Mesendoderm (in vitro differentiated cells): ENCODE data around the gene SCGB1D1.

Source experiments
- DNase-seq: peaks from one replicate; pipeline ENCODE4 v3.0.0; 2013
- H2AK5ac ChIP-seq: 2 replicates; pipeline ENCODE4 v1.6.1; 2013; ENCODE audit warnings: low read length, inconsistent platforms
- H2BK120ac ChIP-seq: 2 replicates; pipeline ENCODE4 v1.6.1; 2013; ENCODE audit warnings: low read depth, mild to moderate bottlenecking, low read length, moderate library complexity, mixed read lengths
- H2BK15ac ChIP-seq: replicated peaks from 2 replicates; pipeline ENCODE4 v1.6.1; 2013; ENCODE audit warnings: low read depth, mild to moderate bottlenecking, moderate library complexity
- H2BK5ac ChIP-seq: 2 replicates; pipeline ENCODE4 v1.6.1; 2013; ENCODE audit warnings: low read length, inconsistent platforms
- H3K18ac ChIP-seq: 2 replicates; pipeline ENCODE4 v1.6.1; 2013; ENCODE audit warnings: mild to moderate bottlenecking, low read length, mixed read lengths
- H3K23ac ChIP-seq: one replicate; pipeline ENCODE4 v1.6.1; 2013; ENCODE audit warnings: low read length
- H3K27ac ChIP-seq: 2 replicates; pipeline ENCODE4 v1.5.1; 2013; ENCODE audit warnings: low read depth, mild to moderate bottlenecking, inconsistent platforms, low read length, moderate library complexity
- H3K27me3 ChIP-seq: 2 replicates; pipeline ENCODE4 v1.6.1; 2013; ENCODE audit warnings: low read length, control low read depth, mild to moderate bottlenecking, inconsistent platforms; ENCODE audit not compliant: insufficient read depth, poor library complexity
- H3K36me3 ChIP-seq: 2 replicates; pipeline ENCODE4 v1.6.1; 2013; ENCODE audit warnings: low read length, inconsistent platforms; ENCODE audit not compliant: control insufficient read depth, insufficient read depth
- H3K4ac ChIP-seq: one replicate; pipeline ENCODE4 v1.6.1; 2013; ENCODE audit warnings: low read depth, mild to moderate bottlenecking, low read length, moderate library complexity
- H3K4me1 ChIP-seq: 2 replicates; pipeline ENCODE4 v1.6.1; 2013; ENCODE audit warnings: low read depth, low read length, inconsistent platforms; ENCODE audit not compliant: control insufficient read depth
- H3K4me2 ChIP-seq: 2 replicates; pipeline ENCODE4 v1.6.1; 2013; ENCODE audit warnings: low read length
- H3K4me3 ChIP-seq: 2 replicates; pipeline ENCODE4 v1.5.1; 2013; ENCODE audit warnings: mild to moderate bottlenecking, low read length
- H3K56ac ChIP-seq: one replicate; pipeline ENCODE4 v1.6.1; 2013; ENCODE audit warnings: low read length
- H3K79me1 ChIP-seq: 2 replicates; pipeline ENCODE4 v1.6.1; 2013; ENCODE audit warnings: low read length, inconsistent platforms
- H3K79me2 ChIP-seq: 2 replicates; pipeline ENCODE4 v1.6.1; 2013; ENCODE audit warnings: mild to moderate bottlenecking, low read length; ENCODE audit not compliant: control insufficient read depth, insufficient read depth
- H3K9ac ChIP-seq: 2 replicates; pipeline ENCODE4 v1.6.1; 2013; ENCODE audit warnings: low read length, inconsistent platforms
- H4K5ac ChIP-seq: one replicate; pipeline ENCODE4 v1.6.1; 2013; ENCODE audit warnings: low read length
- H4K8ac ChIP-seq: one replicate; pipeline ENCODE4 v1.6.1; 2013; ENCODE audit warnings: low read depth, mild to moderate bottlenecking, control low read depth, low read length, moderate library complexity
- WGBS: extraction: QIAGEN DNeasy Blood & Tissue Kit; methylation state at CpG from one replicate; pipeline ENCODE4 v1.1.7; 2013; ENCODE audit warnings: low lambda C conversion rate, missing lambda C conversion rate; ENCODE audit not compliant: insufficient coverage; ENCODE audit errors: extremely low coverage; 5-methylcytosine and 5-hydroxymethylcytosine counted together

The SCGB1D1 gene

DNA sequence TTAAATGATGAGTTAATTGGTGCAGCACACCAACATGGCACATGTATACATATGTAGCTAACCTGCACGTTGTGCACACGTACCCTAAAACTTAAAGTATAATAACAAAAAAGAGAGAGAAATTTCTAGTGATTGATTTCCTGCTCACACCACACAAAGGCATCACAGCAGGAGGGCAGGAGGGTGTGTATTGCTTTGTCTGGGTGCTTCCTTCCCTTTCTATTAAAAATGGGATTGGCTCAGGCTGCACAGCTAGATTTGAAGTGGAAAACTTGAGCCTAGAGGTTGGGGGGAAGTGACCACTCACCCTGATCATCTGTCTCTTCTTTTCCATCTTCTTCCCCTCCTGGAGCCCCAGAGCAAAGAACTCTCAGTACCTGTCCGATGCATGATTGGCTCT, 51.1 kb downstream of the SCGB1D1 start:
- Histone ChIP-seq H3K27ac (no peak overlapping the region), H3K27me3 (no peaks in the 10 kb centered on the region), H3K4me1 (no peaks in the 10 kb centered on the region), H4K8ac (no peak overlapping the region), H2AK5ac (no peak overlapping the region), H3K4me2 (no peak overlapping the region), H2BK5ac (no peak overlapping the region), H3K79me2 (no peaks in the 10 kb centered on the region), H4K5ac (no peak overlapping the region), H2BK15ac (no peak overlapping the region), H3K79me1 (no peaks in the 10 kb centered on the region), H3K56ac (no peak overlapping the region), H3K23ac (no peak overlapping the region), H3K4me3 (no peak overlapping the region), H3K18ac (no peak overlapping the region), H3K4ac (no peak overlapping the region), H2BK120ac (no peak overlapping the region), H3K9ac (no peak overlapping the region), H3K36me3 (no peaks in the 10 kb centered on the region)
- no CpG with 5 or more reads among the region's 3 CpGs for WGBS
- no peak for DNase-seq

DNA sequence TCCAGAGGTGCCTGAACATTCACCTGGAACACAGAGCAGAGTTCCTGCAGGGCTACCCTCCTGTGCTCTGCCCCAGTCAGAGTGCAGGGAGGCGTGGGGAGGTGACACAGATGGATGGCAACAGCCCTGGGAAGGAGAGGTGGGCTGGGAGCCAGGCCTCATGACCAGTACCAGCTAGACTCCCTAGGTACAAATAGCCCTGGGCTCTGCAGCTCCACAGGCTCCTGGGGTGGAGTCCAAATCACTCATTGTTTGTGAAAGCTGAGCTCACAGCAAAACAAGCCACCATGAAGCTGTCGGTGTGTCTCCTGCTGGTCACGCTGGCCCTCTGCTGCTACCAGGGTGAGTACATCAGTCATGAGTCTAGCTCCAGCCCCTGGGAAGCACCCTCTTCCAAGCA, 52.0 kb downstream of the SCGB1D1 start, which contains the start of gene SCGB1D2:
Gene SCGB1D2 (plus strand): TSS at position 219 of the 400 bp plus-strand sequence. CDS start 69 bp downstream, at position 288.
- H3K4me2 ChIP-seq, result no peak within 1 kb of the TSS

More for the DNA sequence above, 52.0 kb downstream of the SCGB1D1 start, which contains the start of gene SCGB1D2:
- H3K56ac ChIP-seq, result no peak within 1 kb of the TSS
- WGBS, result no CpG with 5 or more reads among the region's 3 CpGs
- peak; percentile 78 for DNase-seq
- H4K5ac ChIP-seq, result no peak within 1 kb of the TSS
- no peaks in the 10 kb centered on the region for H3K36me3 ChIP-seq
- H3K27ac ChIP-seq, result no peak within 1 kb of the TSS
- no peak within 1 kb of the TSS for H3K9ac ChIP-seq
- no peaks in the 10 kb centered on the region for H3K27me3 ChIP-seq
- H3K79me1 ChIP-seq, result no peaks in the 10 kb centered on the region
- no peaks in the 10 kb centered on the region for H3K79me2 ChIP-seq
- H3K4ac ChIP-seq, result no peak within 1 kb of the TSS
- H2BK120ac ChIP-seq, result no peak within 1 kb of the TSS
- H4K8ac ChIP-seq, result no peak within 1 kb of the TSS
- H3K4me1 ChIP-seq, result no peaks in the 10 kb centered on the region
- H2BK15ac ChIP-seq, result no peak within 1 kb of the TSS
- no peak within 1 kb of the TSS for H3K18ac ChIP-seq
- H3K4me3 ChIP-seq, result no peak within 1 kb of the TSS
- no peak within 1 kb of the TSS for H3K23ac ChIP-seq
- H2AK5ac ChIP-seq, result no peak within 1 kb of the TSS
- H2BK5ac ChIP-seq, result no peak within 1 kb of the TSS
